ENCODE data around the gene GRIK1.

The GRIK1 gene

DNA sequence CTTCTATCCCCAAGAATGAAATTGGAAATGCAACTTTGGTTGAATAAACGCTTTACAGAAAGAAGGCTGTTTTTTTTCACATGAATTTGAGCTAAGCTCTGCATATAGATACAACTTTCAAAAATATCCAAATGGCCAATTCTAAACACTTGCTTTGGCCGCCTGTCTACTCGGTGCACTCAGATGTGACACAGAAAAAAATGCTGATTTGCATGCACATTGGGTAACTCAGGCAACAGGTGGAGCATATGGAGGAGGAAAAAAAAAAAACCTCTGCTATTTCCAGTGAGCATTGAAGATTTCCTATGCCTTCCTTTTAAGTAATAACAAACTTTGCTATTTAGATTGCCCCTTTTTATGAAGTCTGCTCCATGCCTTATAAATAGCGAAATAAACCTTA lies 262.5 kb downstream of the GRIK1 start:
- H3K27ac ChIP-seq (ENCODE audit: poor library complexity, severe bottlenecking) = no peak overlapping the region

DNA sequence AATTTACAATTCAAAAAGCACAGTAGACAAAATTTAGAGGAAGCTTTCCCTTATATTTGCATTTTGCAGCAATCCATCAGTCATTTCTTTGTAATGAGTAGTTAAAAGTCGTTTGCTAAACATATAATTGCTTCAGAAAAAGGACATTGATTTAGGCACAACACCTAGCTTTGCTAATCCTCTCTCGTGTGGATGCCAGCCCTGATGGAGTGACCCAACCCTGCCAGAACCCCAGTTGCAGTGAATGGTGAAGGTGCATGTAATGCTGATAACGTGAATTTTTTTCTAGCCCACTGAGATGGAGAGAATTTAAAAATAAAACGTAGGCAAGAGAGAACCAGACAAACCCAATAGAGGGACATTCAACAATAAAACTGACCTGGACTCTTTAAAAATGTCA lies 263.4 kb downstream of the GRIK1 start:
- ATAC-seq (ENCODE audit: low read depth) = no peak
- TF ChIP-seq, protein P1, sequence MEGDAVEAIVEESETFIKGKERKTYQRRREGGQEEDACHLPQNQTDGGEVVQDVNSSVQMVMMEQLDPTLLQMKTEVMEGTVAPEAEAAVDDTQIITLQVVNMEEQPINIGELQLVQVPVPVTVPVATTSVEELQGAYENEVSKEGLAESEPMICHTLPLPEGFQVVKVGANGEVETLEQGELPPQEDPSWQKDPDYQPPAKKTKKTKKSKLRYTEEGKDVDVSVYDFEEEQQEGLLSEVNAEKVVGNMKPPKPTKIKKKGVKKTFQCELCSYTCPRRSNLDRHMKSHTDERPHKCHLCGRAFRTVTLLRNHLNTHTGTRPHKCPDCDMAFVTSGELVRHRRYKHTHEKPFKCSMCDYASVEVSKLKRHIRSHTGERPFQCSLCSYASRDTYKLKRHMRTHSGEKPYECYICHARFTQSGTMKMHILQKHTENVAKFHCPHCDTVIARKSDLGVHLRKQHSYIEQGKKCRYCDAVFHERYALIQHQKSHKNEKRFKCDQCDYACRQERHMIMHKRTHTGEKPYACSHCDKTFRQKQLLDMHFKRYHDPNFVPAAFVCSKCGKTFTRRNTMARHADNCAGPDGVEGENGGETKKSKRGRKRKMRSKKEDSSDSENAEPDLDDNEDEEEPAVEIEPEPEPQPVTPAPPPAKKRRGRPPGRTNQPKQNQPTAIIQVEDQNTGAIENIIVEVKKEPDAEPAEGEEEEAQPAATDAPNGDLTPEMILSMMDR (IDR thresholded peaks at IDR 0.05; ENCODE audit: poor library complexity, severe bottlenecking) = no peak
- Histone ChIP-seq H3K36me3 (ENCODE audit: low read depth) (no peaks in the 10 kb centered on the region), H3K27ac (ENCODE audit: poor library complexity, severe bottlenecking) (no peak overlapping the region), H3K4me3 (ENCODE audit: severe bottlenecking) (no peak overlapping the region), H3K9me3 (ENCODE audit: severe bottlenecking) (no peaks in the 10 kb centered on the region), H3K4me1 (ENCODE audit: insufficient read depth, poor library complexity, severe bottlenecking) (no peaks in the 10 kb centered on the region), H3K27me3 (ENCODE audit: insufficient read depth, poor library complexity, severe bottlenecking) (peaks cover 9% of the 10 kb centered on the region)
- no peak for DNase-seq (ENCODE audit: low spot score)

More for the DNA sequence above, 262.5 kb downstream of the GRIK1 start:
- Histone ChIP-seq H3K36me3 (ENCODE audit: low read depth) (no peaks in the 10 kb centered on the region), H3K4me3 (ENCODE audit: severe bottlenecking) (no peak overlapping the region), H3K4me1 (ENCODE audit: insufficient read depth, poor library complexity, severe bottlenecking) (no peaks in the 10 kb centered on the region), H3K27me3 (ENCODE audit: insufficient read depth, poor library complexity, severe bottlenecking) (peaks cover 9% of the 10 kb centered on the region), H3K9me3 (ENCODE audit: severe bottlenecking) (no peaks in the 10 kb centered on the region)
- TF ChIP-seq, protein P1 (IDR thresholded peaks at IDR 0.05; ENCODE audit: poor library complexity, severe bottlenecking) = no peak
- DNase-seq (ENCODE audit: low spot score) (no peak), ATAC-seq (ENCODE audit: low read depth) (no peak)

DNA sequence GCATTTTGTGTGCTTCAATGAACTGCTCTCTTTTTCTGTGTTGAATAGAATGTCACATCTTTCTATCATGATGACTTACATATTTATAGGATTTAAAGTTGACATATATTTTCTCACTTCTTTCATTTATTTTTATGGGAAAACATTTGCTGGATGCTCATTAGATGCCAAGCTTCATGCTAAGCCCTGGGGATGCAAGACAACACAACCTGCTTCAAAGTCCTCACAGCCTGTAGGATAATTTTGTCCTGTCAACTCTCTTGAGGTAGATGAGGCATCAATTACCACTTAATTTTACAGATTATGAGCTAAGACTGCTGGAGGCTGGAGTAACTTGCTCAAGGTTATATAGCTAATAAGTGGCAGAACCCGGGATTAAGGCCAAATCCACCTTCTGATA lies 264.3 kb downstream of the GRIK1 start:
- TF ChIP-seq, protein P1 (IDR thresholded peaks at IDR 0.05; ENCODE audit: poor library complexity, severe bottlenecking) = no peak
- no peaks in the 10 kb centered on the region for H3K9me3 ChIP-seq (ENCODE audit: severe bottlenecking)
- H3K27ac ChIP-seq (ENCODE audit: poor library complexity, severe bottlenecking) = no peak overlapping the region
- ATAC-seq (ENCODE audit: low read depth) = no peak
- DNase-seq (ENCODE audit: low spot score) = no peak
- no peaks in the 10 kb centered on the region for H3K36me3 ChIP-seq (ENCODE audit: low read depth)
- peaks cover 9% of the 10 kb centered on the region for H3K27me3 ChIP-seq (ENCODE audit: insufficient read depth, poor library complexity, severe bottlenecking)
- H3K4me1 ChIP-seq (ENCODE audit: insufficient read depth, poor library complexity, severe bottlenecking) = no peaks in the 10 kb centered on the region
- H3K4me3 ChIP-seq (ENCODE audit: severe bottlenecking) = no peak overlapping the region

DNA sequence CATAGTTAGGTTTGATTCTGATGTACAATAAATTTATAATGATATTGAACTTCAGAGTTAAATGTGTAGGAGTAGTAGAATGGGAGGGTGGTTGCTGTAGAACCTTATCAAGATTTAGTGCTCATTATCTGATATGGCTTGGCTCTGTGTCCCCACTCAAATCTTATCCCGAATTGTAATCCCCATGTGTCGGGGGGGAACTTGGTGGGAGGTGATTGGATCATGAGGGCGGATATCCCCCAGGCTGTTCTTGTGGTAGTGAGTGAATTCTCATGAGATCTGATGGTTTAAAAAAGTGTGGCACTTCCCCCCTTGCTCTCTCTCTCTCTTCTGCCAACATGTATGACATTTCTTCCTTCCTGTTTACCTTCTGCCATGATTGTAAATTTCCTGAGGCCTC lies 265.5 kb downstream of the GRIK1 start:
- Histone ChIP-seq H3K4me3 (ENCODE audit: severe bottlenecking) (no peak overlapping the region), H3K27ac (ENCODE audit: poor library complexity, severe bottlenecking) (no peak overlapping the region), H3K4me1 (ENCODE audit: insufficient read depth, poor library complexity, severe bottlenecking) (no peaks in the 10 kb centered on the region), H3K27me3 (ENCODE audit: insufficient read depth, poor library complexity, severe bottlenecking) (peaks cover 9% of the 10 kb centered on the region), H3K9me3 (ENCODE audit: severe bottlenecking) (no peaks in the 10 kb centered on the region), H3K36me3 (ENCODE audit: low read depth) (no peaks in the 10 kb centered on the region)
- TF ChIP-seq, protein P1 (IDR thresholded peaks at IDR 0.05; ENCODE audit: poor library complexity, severe bottlenecking) = no peak
- no peak for DNase-seq (ENCODE audit: low spot score)
- no peak for ATAC-seq (ENCODE audit: low read depth)

DNA sequence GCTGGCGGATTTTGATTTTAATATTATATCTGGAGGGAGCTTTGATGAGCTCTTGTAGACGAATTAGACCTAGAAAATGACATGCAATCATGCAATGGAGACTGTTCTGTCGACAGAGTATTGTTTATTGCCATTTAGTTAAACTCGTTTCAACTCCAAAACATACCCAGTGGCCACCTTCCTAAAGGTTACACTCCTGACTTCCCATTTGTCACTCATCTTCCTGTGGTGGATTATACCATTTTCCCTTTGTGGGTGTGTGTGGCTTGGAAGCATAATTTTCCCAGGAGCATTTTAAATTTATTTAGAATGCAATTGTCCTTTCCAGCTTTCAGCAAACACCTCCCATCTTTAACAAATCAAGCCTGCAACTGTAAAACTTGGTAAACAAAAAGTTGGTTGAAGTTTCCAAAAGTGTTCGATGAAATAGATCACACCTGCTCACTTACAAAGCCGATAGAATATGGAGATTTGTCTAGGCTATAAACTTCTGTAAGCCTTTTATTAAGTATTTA lies 266.6 kb downstream of the GRIK1 start:
- Histone ChIP-seq H3K9me3 (ENCODE audit: severe bottlenecking) (no peaks in the 10 kb centered on the region), H3K27me3 (ENCODE audit: insufficient read depth, poor library complexity, severe bottlenecking) (peaks cover 9% of the 10 kb centered on the region), H3K4me3 (ENCODE audit: severe bottlenecking) (no peak overlapping the region), H3K4me1 (ENCODE audit: insufficient read depth, poor library complexity, severe bottlenecking) (no peaks in the 10 kb centered on the region), H3K36me3 (ENCODE audit: low read depth) (no peaks in the 10 kb centered on the region), H3K27ac (ENCODE audit: poor library complexity, severe bottlenecking) (no peak overlapping the region)
- DNase-seq (ENCODE audit: low spot score) = no peak
- no peak for ATAC-seq (ENCODE audit: low read depth)
- TF ChIP-seq, protein P1 (IDR thresholded peaks at IDR 0.05; ENCODE audit: poor library complexity, severe bottlenecking) = no peak
